Activated CD8-positive, alpha-beta memory T cell treated with anti-CD3 and anti-CD28 coated beads for 4 hours (primary cell): ENCODE results near the gene TBR1.

ENCODE experiments used
- DNase-seq, 2 donors: peaks; one replicate each; pipeline ENCODE4 v3.0.0-alpha.2; 2020; ENCODE audit warnings: low read depth in 2 of 2

The TBR1 gene

DNA sequence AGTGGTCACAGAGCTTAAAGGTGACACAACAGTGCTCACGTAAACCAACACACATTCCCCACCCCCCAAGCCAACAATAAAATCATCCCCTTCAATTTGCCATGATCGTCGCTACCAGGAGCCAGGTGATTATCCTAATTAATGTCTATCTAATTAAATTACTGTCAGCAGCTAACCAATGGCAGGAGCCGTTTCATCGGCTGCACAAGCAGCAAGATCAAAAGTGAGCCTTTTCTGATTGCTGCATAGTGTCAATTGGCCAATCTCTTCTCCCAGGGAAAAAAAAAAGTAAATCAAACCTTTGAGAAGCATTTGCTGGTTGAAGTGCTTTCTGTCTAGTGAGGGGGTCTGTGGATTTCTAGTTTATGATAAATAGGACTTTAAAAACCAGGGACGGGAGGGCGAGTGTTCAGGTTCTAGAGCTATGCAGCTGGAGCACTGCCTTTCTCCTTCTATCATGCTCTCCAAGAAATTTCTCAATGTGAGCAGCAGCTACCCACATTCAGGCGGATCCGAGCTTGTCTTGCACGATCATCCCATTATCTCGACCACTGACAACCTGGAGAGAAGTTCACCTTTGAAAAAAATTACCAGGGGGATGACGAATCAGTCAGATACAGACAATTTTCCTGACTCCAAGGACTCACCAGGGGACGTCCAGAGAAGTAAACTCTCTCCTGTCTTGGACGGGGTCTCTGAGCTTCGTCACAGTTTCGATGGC is at the start of gene TBR1:
TSS of gene TBR1 (plus strand) at position 311 of the 721 bp plus-strand sequence. CDS start at position 425, 114 bp downstream.
- no peak for DNase-seq

DNA sequence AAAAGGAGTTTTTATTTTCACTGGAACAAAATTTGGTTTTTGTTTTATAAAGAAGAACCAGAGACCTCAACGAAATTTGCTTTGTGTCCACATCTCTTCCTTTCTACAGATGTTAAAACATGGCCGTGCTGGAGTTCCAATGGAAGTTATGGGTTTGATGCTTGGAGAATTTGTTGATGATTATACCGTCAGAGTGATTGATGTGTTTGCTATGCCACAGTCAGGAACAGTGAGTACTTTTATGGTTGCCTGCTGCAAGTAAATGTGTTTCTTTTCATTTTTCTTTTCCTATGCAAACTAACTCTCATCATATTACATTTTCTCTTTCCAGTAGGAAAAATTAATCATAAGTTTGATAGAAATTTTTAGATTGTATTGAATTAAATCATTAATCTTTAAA is 48.4 kb upstream of the TBR1 start:
- no peak for DNase-seq

DNA sequence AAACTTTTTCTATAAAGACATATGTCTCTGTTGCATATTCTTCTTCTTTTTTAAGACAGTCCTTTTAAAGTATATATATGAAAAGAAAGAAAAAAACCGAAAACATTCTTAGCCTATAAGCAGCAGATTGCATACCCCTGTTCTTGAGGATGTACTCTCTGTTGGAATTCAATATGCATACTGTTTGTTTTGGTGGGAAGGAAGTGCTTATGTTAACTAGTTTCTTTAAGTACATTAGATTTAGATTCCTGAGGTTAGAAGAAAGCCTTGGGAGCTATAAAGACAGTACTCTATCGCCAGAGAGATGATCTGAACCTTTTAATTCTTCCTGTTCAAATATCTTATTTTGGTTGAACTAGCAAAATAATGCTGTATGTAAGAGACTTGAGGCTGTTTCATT is 46.8 kb upstream of the TBR1 start:
- DNase-seq: no peak

DNA sequence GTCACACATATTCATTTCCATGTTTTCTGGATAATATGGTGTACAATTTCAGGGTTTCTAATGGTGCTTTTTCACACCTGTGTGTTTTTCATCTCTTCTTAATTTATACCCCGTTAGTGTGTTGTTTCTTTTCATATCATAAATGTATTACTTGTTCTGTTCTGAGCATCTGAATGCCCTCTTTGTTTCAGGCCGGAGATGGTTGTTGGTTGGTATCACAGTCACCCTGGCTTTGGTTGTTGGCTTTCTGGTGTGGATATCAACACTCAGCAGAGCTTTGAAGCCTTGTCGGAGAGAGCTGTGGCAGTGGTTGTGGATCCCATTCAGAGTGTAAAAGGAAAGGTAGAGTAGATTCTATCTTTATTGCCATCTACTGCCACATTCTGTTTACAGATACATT is 45.1 kb upstream of the TBR1 start:
- DNase-seq: no peak

DNA sequence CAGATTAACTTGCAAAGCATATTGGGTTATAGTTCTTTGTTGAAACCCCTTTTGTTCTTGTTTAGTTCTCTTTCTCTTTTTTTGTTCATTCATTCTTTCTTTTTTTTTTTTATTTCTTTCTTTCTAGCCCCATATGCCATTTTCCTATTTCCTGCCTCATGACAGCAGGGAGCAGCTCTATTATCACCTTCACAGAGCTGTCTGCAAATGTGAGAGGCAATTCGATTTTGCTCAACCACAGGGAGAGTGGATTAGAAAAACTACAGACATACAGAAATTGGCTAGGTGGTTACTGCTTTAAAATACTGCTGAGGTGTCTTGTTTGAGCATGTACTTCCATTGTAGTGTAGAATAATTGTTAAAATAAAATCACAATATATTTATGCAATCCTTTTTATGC is 44.2 kb upstream of the TBR1 start:
- DNase-seq: no peak

DNA sequence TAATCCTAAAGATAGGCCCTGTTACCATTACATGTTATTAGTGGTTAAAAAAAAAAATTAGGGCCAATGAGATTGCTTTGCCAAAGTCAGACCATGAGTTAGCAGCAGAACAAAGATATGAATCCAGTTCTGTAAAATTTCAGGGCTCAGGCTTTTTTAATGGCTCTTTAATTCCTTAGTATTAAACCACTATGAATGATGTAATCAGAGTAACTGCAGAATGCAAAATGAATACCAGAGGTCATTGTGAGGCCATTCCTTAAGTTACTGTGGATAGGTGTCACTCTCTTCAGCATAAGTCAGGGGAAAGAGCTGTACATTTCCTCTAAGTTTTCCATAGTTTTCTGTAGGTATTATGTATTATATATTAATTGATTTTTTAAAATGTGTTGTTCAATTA is 42.2 kb upstream of the TBR1 start:
- DNase-seq: no peak

DNA sequence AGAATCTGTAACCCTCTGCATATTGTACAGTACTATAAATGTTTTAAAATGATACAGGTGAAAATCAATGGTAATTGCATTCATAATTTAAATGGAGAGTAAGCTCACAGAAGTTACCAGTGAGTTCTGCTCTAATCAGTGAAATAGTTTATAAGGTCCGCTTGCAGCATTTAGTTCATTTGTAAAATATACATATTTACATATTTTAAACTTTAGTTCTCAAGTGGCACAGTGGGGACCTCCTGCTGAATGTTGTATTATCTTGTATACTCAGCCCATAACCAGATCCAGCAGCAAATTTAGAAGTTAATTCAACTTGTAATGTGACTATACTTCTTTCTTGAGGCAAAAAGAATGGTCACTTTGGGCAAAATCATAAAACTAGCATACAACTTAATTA is 41.7 kb upstream of the TBR1 start:
- no peak for DNase-seq

DNA sequence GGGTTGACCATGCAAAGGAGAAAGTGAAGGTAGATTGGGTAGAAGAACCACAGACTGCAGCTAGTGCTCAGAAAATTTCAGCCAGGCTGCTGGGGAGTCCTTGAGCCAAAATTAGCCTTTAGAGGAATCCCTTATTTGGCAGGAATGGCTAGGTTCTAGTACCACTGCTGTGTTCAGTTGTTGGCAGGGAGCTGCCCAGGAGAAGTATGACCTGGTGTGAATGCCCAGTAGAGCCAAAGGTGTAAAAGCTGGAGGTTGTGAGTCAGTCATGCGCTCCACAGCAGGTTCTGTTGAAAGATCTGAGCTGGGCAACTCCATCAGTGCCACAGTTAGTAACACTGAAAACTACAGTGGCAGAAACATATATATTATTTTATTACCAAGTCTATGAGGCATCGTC is 36.4 kb upstream of the TBR1 start:
- DNase-seq: no peak

DNA sequence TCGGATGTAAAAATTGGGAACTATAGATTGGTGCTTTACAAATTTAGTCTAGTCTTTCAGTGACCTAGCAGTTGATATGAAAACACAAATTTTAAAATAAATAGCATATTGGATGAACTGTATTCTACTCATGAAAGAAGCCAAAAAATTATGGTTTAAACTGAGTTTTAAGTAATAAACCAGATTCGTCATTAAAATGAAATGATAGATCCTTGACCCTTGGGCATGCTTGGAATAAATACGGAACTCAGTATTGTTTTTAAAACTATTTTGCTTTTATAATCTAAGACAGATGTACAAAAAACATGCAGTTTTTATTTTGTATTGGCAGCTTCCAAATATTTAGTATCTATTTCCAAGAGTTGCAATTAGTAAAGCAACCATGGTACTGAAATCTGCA is 34.6 kb upstream of the TBR1 start:
- no peak for DNase-seq

DNA sequence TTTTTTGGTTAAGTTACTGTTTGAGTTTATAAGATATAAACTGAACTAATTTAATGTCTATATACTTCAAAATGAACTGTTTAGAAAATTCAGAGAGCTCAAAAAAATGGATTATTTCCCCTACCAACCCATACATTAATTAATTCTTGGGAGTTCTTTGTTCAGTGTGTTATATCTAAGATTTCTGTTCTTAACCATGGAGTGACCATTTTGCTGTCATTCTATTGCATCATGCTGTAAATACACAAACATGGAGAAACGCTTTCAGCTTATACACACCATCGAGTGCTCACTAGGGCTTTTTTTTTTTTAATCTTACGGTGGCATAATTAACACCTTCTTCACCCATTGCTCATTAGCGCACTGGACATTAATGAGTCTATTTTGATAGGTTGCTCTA is 33.4 kb upstream of the TBR1 start:
- DNase-seq: no peak

DNA sequence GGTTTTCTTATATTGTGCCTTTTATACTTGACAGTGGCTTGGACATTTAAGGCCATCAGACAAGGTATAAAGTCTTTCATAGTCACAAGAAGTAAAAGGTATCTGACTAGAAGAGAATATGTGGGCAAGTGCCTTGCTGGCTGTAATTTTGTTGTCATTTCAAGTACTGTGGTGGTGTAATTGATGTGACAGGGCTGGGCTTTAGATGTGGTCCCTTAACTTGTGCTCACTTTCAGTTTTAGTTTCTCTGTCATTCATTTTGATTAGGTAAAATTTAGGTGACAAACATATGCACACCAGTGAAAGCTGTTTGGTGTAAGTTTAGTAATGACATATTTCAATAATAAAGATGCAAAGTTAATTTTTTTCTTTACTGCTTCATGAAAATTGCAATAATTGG is 31.2 kb upstream of the TBR1 start:
- DNase-seq: no peak

DNA sequence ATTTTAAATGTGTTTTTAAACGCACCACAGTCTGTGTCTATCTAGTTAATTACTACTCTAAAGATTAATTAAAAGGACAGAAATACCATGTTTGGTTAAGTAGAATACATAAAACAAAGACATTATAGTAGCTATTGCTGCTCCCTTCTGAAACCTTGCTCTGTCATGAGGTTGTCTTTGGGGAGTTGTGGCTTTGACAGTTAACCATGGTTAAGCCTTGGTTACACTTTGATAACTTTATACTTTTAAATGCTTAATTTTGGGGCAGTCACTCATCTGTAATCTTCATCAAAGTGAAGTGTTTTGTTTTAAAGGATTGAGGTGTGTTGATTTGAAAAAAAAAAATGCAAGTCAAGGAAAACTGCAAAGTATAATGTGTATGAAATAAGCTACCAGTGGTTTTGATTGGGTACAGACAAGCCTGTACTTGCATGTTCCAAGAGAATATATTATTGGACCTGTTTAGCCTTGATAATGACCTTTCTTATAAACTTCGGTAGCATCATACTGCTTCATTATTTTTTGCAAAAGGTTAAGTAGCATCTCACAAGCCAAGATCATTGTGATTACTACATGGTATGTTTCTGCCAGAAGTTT is 29.8 kb upstream of the TBR1 start:
- no peak for DNase-seq

DNA sequence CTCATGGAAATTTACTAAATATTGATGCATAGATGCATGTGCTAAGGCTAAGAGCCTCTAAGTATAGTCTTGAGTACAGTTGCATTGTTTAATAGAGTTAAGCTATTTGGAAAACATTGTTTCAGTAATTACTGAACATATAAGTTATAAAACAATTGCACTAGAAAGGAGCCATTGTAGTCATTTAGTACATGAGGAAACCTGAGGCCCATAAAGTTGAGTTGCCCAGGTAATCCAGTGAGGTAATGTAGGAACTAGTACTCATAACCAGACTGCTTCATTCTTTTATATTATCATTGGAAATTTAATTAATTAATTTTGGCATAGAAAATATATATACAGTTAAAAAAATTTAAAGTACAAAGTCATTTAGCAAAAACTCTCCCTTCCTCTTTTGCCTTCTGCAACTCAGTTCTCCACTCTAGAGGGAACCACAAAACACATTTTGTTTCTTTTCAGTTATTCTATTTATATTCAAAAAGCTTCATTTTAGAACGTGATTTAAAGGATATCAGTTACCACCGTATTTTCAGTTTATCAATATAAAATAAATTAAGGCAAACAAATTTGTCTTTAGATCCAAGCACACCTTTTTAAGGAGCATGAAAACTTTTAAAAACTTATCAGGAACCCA is 27.8 kb upstream of the TBR1 start:
- DNase-seq: no peak

DNA sequence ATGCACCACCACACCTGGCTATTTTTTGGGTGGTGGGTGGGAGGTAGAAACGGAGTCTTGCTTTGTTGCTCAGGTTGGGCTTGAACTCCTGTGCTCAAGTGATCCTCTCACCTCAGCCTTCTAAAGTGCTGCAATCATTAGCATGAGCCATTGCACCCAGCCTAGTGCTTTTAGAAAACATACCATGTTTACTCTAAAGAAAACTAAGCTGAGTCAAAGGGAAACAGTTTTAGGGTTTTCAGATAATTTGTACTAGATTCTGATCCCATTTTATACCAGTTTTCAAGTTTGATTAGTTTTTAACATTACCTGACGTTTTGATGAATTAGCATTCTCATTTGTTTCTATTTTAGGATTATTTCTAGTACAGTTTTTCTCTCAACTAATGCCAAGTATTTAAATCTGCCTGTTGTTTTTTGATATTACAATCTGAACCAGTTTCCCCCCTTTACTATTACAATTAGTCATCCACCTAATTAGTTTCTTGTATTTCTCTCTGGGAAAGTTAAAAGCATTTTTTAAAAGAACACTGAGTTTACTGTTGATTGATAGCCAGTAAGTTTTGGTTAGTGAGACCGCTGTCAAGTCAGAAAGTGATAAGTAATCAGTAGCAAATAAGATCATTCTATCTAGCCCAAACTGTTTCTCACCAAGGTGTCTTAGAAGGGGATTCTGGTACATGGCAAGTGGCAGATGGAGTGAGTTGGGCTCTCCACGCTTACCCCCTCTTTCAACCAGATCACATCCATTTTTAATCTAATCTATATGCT is 24.2 kb upstream of the TBR1 start:
- no peak for DNase-seq

DNA sequence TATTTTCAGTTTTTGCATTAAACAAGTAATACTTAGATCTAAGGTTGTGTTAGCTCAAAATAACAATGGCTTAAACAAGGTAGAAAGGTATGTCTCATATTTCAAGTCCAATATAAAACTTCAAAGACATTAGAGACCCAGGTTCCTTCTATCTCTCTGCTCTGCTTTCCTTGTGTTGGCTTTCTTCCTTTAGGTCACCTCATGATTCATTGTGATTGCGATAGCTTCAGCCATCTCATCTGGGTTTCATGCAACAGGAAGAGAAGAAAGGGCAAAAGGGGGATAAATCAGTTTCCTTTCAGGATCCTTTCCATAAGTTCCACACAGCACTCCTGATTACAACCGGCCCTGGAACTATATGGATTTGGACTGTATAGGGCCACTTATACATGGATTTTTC is 16.0 kb upstream of the TBR1 start:
- DNase-seq: no peak

DNA sequence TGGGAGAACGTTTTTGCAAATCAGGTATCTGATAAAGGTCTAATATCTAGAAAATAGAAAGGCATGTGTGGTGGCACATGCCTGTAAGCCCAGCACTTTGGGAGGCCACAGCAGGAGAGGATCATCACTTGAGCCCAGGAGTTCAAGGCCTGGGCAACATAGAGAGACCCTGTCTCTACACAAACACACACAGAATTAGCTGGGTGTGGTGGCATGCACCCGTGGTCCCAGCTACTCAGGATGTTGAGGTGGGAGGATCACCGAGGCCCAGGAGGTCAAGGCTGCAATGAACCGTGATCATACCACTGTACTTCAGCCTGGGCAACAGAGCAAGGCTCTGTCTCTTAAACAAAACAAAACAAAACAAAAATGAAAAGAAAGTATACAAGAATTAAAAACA is 13.8 kb upstream of the TBR1 start:
- no peak for DNase-seq

DNA sequence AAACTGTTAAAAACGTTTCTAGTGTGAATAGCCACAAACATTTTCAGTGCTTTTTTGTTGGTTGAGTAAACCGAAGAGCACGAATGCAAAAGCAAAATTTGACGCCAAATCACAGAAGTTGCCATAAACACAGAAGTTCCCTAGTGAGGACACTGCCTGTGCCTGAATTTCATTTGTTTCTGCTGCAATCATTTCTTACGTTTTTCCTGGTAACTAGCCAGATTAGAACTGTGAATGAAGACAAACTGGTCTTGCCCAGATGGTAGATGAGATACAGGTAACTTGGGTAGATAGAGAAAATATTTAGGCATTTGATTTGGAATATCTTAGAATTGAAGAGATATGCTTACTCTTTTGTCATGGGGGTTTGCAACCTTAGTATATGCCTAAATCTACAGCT is 9.8 kb upstream of the TBR1 start:
- DNase-seq: no peak

DNA sequence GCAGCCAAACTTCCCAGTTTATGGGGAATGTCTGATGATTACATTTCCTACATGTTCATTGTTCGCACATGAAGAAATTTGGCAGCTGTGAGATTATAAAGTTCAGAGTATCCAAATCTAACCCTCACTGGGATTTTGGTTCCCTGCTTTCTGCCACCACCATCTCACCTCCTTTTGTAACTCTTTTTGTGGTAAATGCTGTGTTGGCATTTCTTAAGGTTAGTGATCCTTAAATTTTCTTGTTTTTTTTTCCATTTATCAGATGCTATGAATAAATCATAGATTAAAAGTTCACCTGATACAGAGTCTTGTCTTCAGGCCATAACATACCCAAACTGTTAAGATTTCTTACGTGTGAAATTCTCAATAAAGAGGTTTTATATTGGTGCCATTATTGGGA is 8.5 kb upstream of the TBR1 start:
- no peak for DNase-seq

DNA sequence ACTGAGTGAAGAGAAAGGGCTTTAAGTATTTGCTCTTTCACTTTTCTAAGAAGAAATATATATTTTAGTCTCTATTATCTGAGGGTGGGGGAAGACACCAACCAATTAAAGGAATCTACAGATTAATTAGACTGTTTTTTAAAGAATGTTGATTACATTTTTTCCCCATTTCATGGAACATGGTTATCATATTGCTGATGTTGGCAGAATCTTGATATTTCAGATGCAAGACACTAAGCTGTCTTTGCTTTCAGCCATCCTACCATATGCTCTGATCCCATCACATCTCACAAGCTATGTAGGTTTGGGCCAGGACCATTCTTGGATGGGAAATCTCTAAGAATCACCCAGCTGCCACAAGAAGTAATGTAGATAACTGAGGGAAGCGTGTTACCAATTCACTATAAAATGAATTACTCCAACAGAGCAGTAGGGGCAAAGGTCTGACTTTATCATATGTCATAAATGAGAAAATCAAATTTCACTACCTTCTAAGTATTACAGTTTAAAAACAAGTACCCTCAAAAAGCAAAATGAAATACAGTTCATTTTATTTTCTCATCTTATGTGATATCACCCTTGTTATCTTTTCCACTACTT is 6.7 kb upstream of the TBR1 start:
- no peak for DNase-seq

DNA sequence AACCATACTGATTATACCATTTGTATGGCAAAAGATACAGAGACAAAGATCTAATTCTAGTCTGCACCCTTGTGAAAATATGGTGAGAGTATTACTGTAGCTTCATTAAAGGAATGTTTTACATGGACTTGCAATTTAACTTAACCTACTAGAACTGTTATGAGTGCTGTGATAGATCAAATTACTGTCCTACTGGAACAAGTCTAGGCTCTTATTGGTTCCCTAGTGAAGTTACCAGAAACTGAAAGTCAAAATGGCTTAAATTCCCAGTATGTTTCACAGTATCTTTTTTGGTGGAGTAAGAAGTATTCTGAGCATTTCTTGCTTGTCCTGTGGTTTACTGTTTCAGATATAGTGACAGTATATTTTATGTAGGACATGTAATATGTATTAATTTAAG is 3.8 kb upstream of the TBR1 start:
- DNase-seq: no peak

DNA sequence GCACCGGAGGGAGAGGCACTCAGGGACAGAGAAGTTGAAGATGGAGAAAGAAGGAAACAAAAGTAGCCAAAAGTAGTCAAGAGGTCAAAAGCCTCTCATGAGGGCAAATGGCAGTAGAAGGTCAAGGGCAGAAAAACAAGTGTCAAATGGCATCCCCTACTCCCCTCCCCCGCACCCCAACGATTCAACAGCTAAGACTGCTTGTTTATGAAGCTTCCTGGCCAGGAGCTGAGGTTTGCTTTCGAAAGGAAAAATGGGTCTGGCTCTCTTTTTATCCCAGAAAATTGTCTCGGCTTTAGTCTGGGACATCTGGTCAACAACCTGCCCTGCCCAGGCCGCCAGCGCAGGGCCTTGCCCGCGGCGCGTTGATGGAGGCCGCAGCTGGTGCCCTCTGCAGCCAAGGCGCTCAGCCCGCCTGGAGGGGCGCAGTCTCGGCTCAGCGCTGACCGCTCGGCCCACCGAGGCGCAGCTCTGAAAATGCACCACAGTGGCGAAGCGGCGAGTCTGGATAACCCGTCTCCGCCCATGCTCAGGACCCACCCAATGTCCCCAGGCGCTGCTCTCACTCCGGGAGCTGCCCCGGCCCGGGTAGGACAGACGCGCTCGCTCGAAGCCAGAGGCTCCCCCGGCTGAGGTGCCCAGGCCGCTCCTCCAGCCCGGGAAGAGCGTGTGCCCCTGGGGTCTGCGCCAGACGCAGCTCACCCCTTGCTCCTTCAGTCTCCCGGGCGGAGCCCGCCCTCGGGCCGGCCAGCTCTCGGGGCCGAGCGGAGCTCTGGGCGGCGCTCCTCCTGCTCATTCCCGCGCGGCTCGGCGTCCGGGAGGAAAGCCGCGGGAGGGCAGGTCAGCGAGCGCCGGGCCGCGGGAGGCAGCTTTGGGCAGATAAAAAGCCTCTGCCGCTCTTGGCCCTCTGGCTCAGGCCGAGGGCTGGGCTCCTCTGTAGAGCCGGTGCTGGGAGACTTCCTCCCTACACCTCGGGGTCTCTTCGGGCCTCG is 1.8 kb upstream of the TBR1 start:
- DNase-seq: no peak
